ENCODE measurements around the gene KLK3.

The KLK3 gene

DNA sequence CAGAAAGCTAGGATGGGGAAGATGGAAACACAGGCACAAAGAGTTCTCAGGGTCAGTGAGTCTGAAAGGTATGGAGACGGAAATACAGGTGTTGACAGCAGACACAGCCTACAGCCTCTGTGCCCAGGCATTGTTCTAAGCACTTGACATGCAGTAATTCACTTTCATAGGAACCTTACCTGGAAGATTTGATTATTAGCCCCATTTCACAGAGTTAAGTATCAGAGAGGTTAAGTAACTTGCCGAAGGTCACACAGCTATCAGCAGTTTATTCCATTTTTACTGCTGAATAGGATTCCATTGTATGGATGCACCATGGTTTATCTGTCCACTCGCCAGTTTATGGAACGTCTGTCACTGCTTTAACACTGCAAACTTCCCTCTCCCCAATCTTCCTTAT, 43.3 kb downstream of the KLK3 start:
- H3K36me3 ChIP-seq (replicated peaks; ENCODE audit: insufficient read depth, low read length), result no peaks in the 10 kb centered on the region
- H4K20me1 ChIP-seq (ENCODE audit: insufficient read depth, low read length), result no peaks in the 10 kb centered on the region
- DNase-seq, result no peak
- no peaks in the 10 kb centered on the region for H3F3A ChIP-seq (ENCODE audit: insufficient read depth, low read length)
- TF ChIP-seq, protein P1, sequence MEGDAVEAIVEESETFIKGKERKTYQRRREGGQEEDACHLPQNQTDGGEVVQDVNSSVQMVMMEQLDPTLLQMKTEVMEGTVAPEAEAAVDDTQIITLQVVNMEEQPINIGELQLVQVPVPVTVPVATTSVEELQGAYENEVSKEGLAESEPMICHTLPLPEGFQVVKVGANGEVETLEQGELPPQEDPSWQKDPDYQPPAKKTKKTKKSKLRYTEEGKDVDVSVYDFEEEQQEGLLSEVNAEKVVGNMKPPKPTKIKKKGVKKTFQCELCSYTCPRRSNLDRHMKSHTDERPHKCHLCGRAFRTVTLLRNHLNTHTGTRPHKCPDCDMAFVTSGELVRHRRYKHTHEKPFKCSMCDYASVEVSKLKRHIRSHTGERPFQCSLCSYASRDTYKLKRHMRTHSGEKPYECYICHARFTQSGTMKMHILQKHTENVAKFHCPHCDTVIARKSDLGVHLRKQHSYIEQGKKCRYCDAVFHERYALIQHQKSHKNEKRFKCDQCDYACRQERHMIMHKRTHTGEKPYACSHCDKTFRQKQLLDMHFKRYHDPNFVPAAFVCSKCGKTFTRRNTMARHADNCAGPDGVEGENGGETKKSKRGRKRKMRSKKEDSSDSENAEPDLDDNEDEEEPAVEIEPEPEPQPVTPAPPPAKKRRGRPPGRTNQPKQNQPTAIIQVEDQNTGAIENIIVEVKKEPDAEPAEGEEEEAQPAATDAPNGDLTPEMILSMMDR (IDR thresholded peaks at IDR 0.05; ENCODE audit: low read length), result no peak
- TF ChIP-seq EZH2 (optimal IDR thresholded peaks at IDR 0.05; ENCODE audit: low read depth, low read length), result no peak
- no peak for TF ChIP-seq EZH2phosphoT487 (IDR thresholded peaks at IDR 0.05; ENCODE audit: low read length)
- H3K4me2 ChIP-seq (ENCODE audit: low read depth, low read length), result no peak overlapping the region
- no peaks in the 10 kb centered on the region for H3K9me3 ChIP-seq (replicated peaks; ENCODE audit: insufficient read depth, low read length)
- H3K4me3 ChIP-seq (ENCODE audit: low read length), result no peak overlapping the region
- H2AFZ ChIP-seq (ENCODE audit: low read length), result no peak overlapping the region
- no peaks in the 10 kb centered on the region for H3K4me1 ChIP-seq (ENCODE audit: low read length)
- no peak overlapping the region for H3K27ac ChIP-seq (ENCODE audit: low read length)
- peaks cover 43% of the 10 kb centered on the region for H3K27me3 ChIP-seq (replicated peaks; ENCODE audit: insufficient read depth, low read length)
- H3K9ac ChIP-seq (ENCODE audit: low read length), result no peak overlapping the region
- no peaks in the 10 kb centered on the region for H3K79me2 ChIP-seq (ENCODE audit: low read length)
- H3K9me2 ChIP-seq (replicated peaks; ENCODE audit: insufficient read depth, low read length), result no peaks in the 10 kb centered on the region

DNA sequence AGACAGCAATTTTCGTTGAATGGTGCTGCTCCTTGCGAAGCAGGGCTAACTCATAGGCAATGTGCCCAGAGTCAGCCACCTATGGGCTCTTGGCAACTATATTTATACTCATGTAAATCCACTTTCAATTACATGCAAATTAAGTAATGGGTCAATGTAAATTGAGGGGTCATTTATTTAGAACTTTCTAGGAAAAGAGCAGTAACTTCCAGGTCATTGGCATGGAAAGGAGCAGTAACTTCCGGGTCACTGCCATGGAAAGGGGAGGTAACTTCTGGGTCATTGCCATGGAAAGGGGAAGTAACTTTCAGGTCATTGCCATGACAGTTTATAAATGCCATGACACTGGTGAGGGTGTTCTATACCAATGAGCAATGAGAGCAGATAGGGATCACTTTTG, 44.9 kb downstream of the KLK3 start:
- peaks cover 47% of the 10 kb centered on the region for H3K27me3 ChIP-seq (replicated peaks; ENCODE audit: insufficient read depth, low read length)

DNA sequence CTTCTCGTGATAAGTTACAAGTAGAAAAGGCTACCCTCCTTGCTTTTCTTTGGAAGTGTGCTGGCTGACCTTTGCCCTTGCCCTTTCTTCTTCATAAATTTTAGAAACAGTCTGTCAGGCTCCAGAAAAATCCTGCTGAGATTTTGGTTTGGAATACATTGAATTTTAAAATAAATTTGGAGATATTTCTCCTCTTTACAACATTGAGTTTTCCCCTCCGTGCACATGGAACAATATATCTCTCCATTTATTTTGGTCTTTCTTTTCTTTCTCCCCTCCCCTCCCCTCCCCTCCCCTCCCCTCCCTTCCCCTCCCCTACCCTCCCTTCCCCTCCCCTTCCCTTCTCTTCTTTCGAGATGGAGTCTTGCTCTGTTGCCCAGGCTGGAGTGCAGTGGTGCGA, 47.9 kb downstream of the KLK3 start:
- no peaks in the 10 kb centered on the region for H3K79me2 ChIP-seq (ENCODE audit: low read length)
- peaks cover 44% of the 10 kb centered on the region for H3K27me3 ChIP-seq (replicated peaks; ENCODE audit: insufficient read depth, low read length)

More for the DNA sequence above, 44.9 kb downstream of the KLK3 start:
- H3K9me3 ChIP-seq (replicated peaks; ENCODE audit: insufficient read depth, low read length), result no peaks in the 10 kb centered on the region
- no peaks in the 10 kb centered on the region for H3K36me3 ChIP-seq (replicated peaks; ENCODE audit: insufficient read depth, low read length)
- H3K27ac ChIP-seq (ENCODE audit: low read length), result no peak overlapping the region
- no peaks in the 10 kb centered on the region for H4K20me1 ChIP-seq (ENCODE audit: insufficient read depth, low read length)
- H3K9ac ChIP-seq (ENCODE audit: low read length), result no peak overlapping the region
- H3K4me3 ChIP-seq (ENCODE audit: low read length), result no peak overlapping the region
- H3K79me2 ChIP-seq (ENCODE audit: low read length), result no peaks in the 10 kb centered on the region
- H2AFZ ChIP-seq (ENCODE audit: low read length), result no peak overlapping the region
- no peaks in the 10 kb centered on the region for H3K4me1 ChIP-seq (ENCODE audit: low read length)
- DNase-seq, result no peak
- TF ChIP-seq, protein P1 (IDR thresholded peaks at IDR 0.05; ENCODE audit: low read length), result no peak
- TF ChIP-seq EZH2phosphoT487 (IDR thresholded peaks at IDR 0.05; ENCODE audit: low read length) (no peak), EZH2 (optimal IDR thresholded peaks at IDR 0.05; ENCODE audit: low read depth, low read length) (no peak)
- no peak overlapping the region for H3K4me2 ChIP-seq (ENCODE audit: low read depth, low read length)
- no peaks in the 10 kb centered on the region for H3F3A ChIP-seq (ENCODE audit: insufficient read depth, low read length)
- no peaks in the 10 kb centered on the region for H3K9me2 ChIP-seq (replicated peaks; ENCODE audit: insufficient read depth, low read length)

More for the DNA sequence above, 47.9 kb downstream of the KLK3 start:
- no peaks in the 10 kb centered on the region for H3F3A ChIP-seq (ENCODE audit: insufficient read depth, low read length)
- no peak overlapping the region for H3K9ac ChIP-seq (ENCODE audit: low read length)
- H3K9me3 ChIP-seq (replicated peaks; ENCODE audit: insufficient read depth, low read length), result no peaks in the 10 kb centered on the region
- no peak for DNase-seq
- TF ChIP-seq, protein P1 (IDR thresholded peaks at IDR 0.05; ENCODE audit: low read length), result no peak
- no peak for TF ChIP-seq EZH2 (optimal IDR thresholded peaks at IDR 0.05; ENCODE audit: low read depth, low read length)
- TF ChIP-seq EZH2phosphoT487 (IDR thresholded peaks at IDR 0.05; ENCODE audit: low read length), result no peak
- no peak overlapping the region for H3K27ac ChIP-seq (ENCODE audit: low read length)
- no peaks in the 10 kb centered on the region for H4K20me1 ChIP-seq (ENCODE audit: insufficient read depth, low read length)
- no peaks in the 10 kb centered on the region for H3K36me3 ChIP-seq (replicated peaks; ENCODE audit: insufficient read depth, low read length)
- no peak overlapping the region for H2AFZ ChIP-seq (ENCODE audit: low read length)
- H3K4me2 ChIP-seq (ENCODE audit: low read depth, low read length), result no peak overlapping the region
- no peaks in the 10 kb centered on the region for H3K9me2 ChIP-seq (replicated peaks; ENCODE audit: insufficient read depth, low read length)
- no peak overlapping the region for H3K4me3 ChIP-seq (ENCODE audit: low read length)
- no peaks in the 10 kb centered on the region for H3K4me1 ChIP-seq (ENCODE audit: low read length)
